ENCODE results near the gene ZNF536.

DNA sequence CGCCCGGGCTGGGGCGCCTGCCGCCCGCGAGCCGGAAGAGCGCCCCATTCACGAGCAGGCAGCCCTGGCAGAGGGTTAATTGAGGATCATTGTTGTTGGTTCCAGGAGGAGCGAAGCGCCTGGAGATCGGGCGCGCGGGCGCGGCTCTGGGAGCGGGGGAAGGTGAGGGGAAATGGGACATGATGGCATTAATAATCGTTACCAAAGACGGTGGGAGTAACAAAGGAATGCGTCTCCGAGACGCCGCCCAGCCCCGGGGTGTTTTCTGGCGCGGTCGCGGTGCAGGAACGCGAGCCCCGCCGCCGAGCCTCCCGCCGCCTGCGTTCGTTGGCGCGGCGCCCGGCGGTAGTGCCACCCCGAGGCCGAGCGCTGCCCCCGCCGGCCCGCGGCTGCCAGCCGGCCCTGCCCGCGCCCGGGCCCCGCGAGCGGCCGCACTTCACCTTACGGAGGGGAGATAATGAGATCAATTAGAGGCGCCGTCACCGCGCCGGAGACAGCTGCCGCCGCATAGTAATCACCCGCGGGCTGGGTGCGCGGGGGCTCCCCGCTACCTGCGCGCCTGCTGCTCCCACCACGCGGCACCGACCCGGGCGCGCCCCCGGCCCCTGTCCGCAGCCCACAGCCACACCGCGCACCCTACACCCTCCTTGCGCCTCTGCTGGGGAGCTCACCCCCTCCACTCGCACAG is 2.8 kb downstream of the ZNF536 start:
- TF ChIP-seq, protein P1, sequence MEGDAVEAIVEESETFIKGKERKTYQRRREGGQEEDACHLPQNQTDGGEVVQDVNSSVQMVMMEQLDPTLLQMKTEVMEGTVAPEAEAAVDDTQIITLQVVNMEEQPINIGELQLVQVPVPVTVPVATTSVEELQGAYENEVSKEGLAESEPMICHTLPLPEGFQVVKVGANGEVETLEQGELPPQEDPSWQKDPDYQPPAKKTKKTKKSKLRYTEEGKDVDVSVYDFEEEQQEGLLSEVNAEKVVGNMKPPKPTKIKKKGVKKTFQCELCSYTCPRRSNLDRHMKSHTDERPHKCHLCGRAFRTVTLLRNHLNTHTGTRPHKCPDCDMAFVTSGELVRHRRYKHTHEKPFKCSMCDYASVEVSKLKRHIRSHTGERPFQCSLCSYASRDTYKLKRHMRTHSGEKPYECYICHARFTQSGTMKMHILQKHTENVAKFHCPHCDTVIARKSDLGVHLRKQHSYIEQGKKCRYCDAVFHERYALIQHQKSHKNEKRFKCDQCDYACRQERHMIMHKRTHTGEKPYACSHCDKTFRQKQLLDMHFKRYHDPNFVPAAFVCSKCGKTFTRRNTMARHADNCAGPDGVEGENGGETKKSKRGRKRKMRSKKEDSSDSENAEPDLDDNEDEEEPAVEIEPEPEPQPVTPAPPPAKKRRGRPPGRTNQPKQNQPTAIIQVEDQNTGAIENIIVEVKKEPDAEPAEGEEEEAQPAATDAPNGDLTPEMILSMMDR (IDR thresholded peaks at IDR 0.05), result no peak
- TF ChIP-seq, protein P2, sequence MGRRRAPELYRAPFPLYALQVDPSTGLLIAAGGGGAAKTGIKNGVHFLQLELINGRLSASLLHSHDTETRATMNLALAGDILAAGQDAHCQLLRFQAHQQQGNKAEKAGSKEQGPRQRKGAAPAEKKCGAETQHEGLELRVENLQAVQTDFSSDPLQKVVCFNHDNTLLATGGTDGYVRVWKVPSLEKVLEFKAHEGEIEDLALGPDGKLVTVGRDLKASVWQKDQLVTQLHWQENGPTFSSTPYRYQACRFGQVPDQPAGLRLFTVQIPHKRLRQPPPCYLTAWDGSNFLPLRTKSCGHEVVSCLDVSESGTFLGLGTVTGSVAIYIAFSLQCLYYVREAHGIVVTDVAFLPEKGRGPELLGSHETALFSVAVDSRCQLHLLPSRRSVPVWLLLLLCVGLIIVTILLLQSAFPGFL (CRISPR knock-in tag; IDR thresholded peaks at IDR 0.05; ENCODE audit: borderline replicate concordance), result no peak
- TF ChIP-seq, protein P3, sequence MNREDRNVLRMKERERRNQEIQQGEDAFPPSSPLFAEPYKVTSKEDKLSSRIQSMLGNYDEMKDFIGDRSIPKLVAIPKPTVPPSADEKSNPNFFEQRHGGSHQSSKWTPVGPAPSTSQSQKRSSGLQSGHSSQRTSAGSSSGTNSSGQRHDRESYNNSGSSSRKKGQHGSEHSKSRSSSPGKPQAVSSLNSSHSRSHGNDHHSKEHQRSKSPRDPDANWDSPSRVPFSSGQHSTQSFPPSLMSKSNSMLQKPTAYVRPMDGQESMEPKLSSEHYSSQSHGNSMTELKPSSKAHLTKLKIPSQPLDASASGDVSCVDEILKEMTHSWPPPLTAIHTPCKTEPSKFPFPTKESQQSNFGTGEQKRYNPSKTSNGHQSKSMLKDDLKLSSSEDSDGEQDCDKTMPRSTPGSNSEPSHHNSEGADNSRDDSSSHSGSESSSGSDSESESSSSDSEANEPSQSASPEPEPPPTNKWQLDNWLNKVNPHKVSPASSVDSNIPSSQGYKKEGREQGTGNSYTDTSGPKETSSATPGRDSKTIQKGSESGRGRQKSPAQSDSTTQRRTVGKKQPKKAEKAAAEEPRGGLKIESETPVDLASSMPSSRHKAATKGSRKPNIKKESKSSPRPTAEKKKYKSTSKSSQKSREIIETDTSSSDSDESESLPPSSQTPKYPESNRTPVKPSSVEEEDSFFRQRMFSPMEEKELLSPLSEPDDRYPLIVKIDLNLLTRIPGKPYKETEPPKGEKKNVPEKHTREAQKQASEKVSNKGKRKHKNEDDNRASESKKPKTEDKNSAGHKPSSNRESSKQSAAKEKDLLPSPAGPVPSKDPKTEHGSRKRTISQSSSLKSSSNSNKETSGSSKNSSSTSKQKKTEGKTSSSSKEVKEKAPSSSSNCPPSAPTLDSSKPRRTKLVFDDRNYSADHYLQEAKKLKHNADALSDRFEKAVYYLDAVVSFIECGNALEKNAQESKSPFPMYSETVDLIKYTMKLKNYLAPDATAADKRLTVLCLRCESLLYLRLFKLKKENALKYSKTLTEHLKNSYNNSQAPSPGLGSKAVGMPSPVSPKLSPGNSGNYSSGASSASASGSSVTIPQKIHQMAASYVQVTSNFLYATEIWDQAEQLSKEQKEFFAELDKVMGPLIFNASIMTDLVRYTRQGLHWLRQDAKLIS (CRISPR knock-in tag; IDR thresholded peaks at IDR 0.05; ENCODE audit: borderline replicate concordance), result no peak
- TF ChIP-seq ZBTB43 (CRISPR knock-in tag; IDR thresholded peaks at IDR 0.05), result no peak
